H1 (cell line): ENCODE measurements around the gene FRMD4A. TPM values are rescaled to one million over a fixed set of nuclear protein-coding genes. Genes with fewer than 3 reads are reported as not detected.

Source experiments
- CTCF ChIA-PET: fragments of 300-600 bp; sonication (Branson Sonifier 250); formaldehyde crosslinking; loops from one replicate; lab custom pipeline; 2021; ENCODE audit not compliant: partially characterized antibody; lab: Charles Lee
- POLR2A ChIA-PET: fragments of 300-600 bp; sonication (Branson Sonifier 250); formaldehyde crosslinking; loops from one replicate; lab custom pipeline; 2021; ENCODE audit warnings: inconsistent platforms; ENCODE audit not compliant: partially characterized antibody; lab: Charles Lee
- DNase-seq, 2 experiments: peaks; one replicate each; pipeline versions ENCODE4 v3.0.0 to v3.0.0-alpha.2; 2010 to 2022; ENCODE audit warnings: low spot score in 2 of 2, low read depth in 1 of 2, mixed read lengths in 1 of 2
- FAIRE-seq: peaks from 2 replicates; lab custom pipeline; 2011; peaks lifted over from hg19 to GRCh38; lab: Jason Lieb, UNC
- H2AFZ ChIP-seq: 2 replicates; pipeline ENCODE4 v1.8.1; 2012; ENCODE audit warnings: low read length, inconsistent platforms
- H2AK5ac ChIP-seq: 2 replicates; pipeline ENCODE4 v1.6.1; 2013; ENCODE audit warnings: low read depth, low read length
- H2BK120ac ChIP-seq: replicated peaks from 2 replicates; pipeline ENCODE3; 2013; ENCODE audit warnings: low read depth, low read length, inconsistent platforms
- H2BK12ac ChIP-seq: 2 replicates; pipeline ENCODE4 v1.6.1; 2013; ENCODE audit warnings: low read depth, low read length
- H2BK15ac ChIP-seq: 2 replicates; pipeline ENCODE4 v1.6.1; 2013; ENCODE audit warnings: low read length
- H2BK20ac ChIP-seq: 2 replicates; pipeline ENCODE4 v1.6.1; 2013; ENCODE audit warnings: low read length
- H2BK5ac ChIP-seq: 2 replicates; pipeline ENCODE4 v1.6.1; 2013; ENCODE audit warnings: low read depth, low read length
- H3K14ac ChIP-seq: 2 replicates; pipeline ENCODE4 v1.6.1; 2013; ENCODE audit warnings: inconsistent platforms; ENCODE audit not compliant: insufficient read length
- H3K18ac ChIP-seq: 2 replicates; pipeline ENCODE4 v1.6.1; 2013; ENCODE audit warnings: low read length; ENCODE audit errors: extremely low read depth
- H3K23ac ChIP-seq: 2 replicates; pipeline ENCODE4 v1.6.1; 2013; ENCODE audit warnings: inconsistent platforms; ENCODE audit not compliant: insufficient read length
- H3K23me2 ChIP-seq: 2 replicates; pipeline ENCODE4 v1.6.1; 2013; ENCODE audit warnings: low read depth, low read length
- H3K27ac ChIP-seq: 2 replicates; pipeline ENCODE4 v1.6.1; 2011; ENCODE audit warnings: low read depth, low read length, inconsistent platforms
- H3K27me3 ChIP-seq, 4 experiments: replicated peaks in 1 of 4; 1 replicate in 1 of 4; 2 replicates in 3 of 4; pipeline versions ENCODE4 v1.6.1 to v1.8.1; 2011 to 2013; ENCODE audit warnings: low read length in 3 of 4, mild to moderate bottlenecking in 3 of 4, inconsistent platforms in 2 of 4, mixed read lengths in 2 of 4, moderate library complexity in 1 of 4; ENCODE audit not compliant: control insufficient read depth in 3 of 4, insufficient read depth in 3 of 4; ENCODE audit errors: extremely low read depth in 1 of 4
- H3K36me3 ChIP-seq, 4 experiments: 2 replicates each; pipeline versions ENCODE4 v1.6.1 to v1.8.1; 2011 to 2013; ENCODE audit warnings: mild to moderate bottlenecking in 4 of 4, low read length in 3 of 4, moderate library complexity in 2 of 4, control low read depth in 1 of 4, inconsistent platforms in 1 of 4; ENCODE audit not compliant: insufficient read depth in 4 of 4, control insufficient read depth in 2 of 4
- H3K4ac ChIP-seq: replicated peaks from 2 replicates; pipeline ENCODE3; 2013; ENCODE audit warnings: low read length, low read depth, mixed read lengths, inconsistent platforms; ENCODE audit not compliant: insufficient read length
- H3K4me1 ChIP-seq, 4 experiments: replicated peaks in 1 of 4; 1 replicate in 1 of 4; 2 replicates in 3 of 4; pipeline versions ENCODE4 v1.6.1 to v1.8.1; 2011 to 2013; ENCODE audit warnings: low read length in 3 of 4, inconsistent platforms in 2 of 4, mixed read lengths in 1 of 4; ENCODE audit not compliant: insufficient read depth in 4 of 4, control insufficient read depth in 3 of 4
- H3K4me2 ChIP-seq, 2 experiments: 2 replicates each; pipeline versions ENCODE4 v1.6.1 to v1.8.1; 2011 to 2013; ENCODE audit warnings: low read depth in 2 of 2, low read length in 2 of 2, control low read depth in 1 of 2, inconsistent platforms in 1 of 2, mild to moderate bottlenecking in 1 of 2; ENCODE audit not compliant: insufficient read depth in 1 of 2
- H3K4me3 ChIP-seq, 4 experiments: fragments of 200-600, 300-600 bp in 1 of 4; sonication (generic), shearing (Covaris generic), sonication (Bioruptor Twin) in 1 of 4; 2 replicates each; pipeline versions ENCODE4 v1.5.1 to v1.8.1; 2011 to 2016; ENCODE audit warnings: low read length in 4 of 4, low read depth in 3 of 4, control low read depth in 2 of 4, inconsistent platforms in 2 of 4, mild to moderate bottlenecking in 2 of 4, mixed read lengths in 1 of 4, moderate library complexity in 1 of 4; ENCODE audit not compliant: insufficient read depth in 2 of 4; ENCODE audit errors: extremely low read depth in 1 of 4
- H3K56ac ChIP-seq: replicated peaks from 2 replicates; pipeline ENCODE3; 2013; ENCODE audit warnings: low read depth, mild to moderate bottlenecking, mixed read lengths, low read length, inconsistent platforms; ENCODE audit not compliant: insufficient read length
- H3K79me1 ChIP-seq: 2 replicates; pipeline ENCODE4 v1.6.1; 2013; ENCODE audit warnings: low read depth, low read length, control low read depth
- H3K79me2 ChIP-seq, 2 experiments: 2 replicates each; pipeline versions ENCODE4 v1.6.1 to v1.8.1; 2012 to 2013; ENCODE audit warnings: low read length in 2 of 2, mild to moderate bottlenecking in 2 of 2, inconsistent platforms in 1 of 2; ENCODE audit not compliant: insufficient read depth in 2 of 2, control insufficient read depth in 1 of 2
- H3K9ac ChIP-seq, 4 experiments: replicated peaks in 1 of 4; 1 replicate in 1 of 4; 2 replicates in 3 of 4; pipeline versions ENCODE4 v1.6.1 to v1.8.1; 2011 to 2013; ENCODE audit warnings: low read depth in 3 of 4, low read length in 3 of 4, control low read depth in 2 of 4, mild to moderate bottlenecking in 2 of 4, moderate library complexity in 2 of 4, inconsistent platforms in 1 of 4; ENCODE audit errors: extremely low read depth in 1 of 4
- H3K9me3 ChIP-seq, 2 experiments: 2 replicates each; pipeline versions ENCODE4 v1.6.1 to v1.8.1; 2012 to 2013; ENCODE audit warnings: mild to moderate bottlenecking in 2 of 2, moderate library complexity in 2 of 2, control low read depth in 1 of 2, inconsistent platforms in 1 of 2, low read depth in 1 of 2, low read length in 1 of 2, mixed read lengths in 1 of 2; ENCODE audit not compliant: insufficient read depth in 2 of 2
- H4K20me1 ChIP-seq, 2 experiments: replicated peaks in 1 of 2; 2 replicates each; pipeline versions ENCODE3 to v1.8.1; 2011 to 2013; ENCODE audit warnings: inconsistent platforms in 2 of 2, low read length in 2 of 2, mild to moderate bottlenecking in 1 of 2; ENCODE audit not compliant: insufficient read depth in 2 of 2, control insufficient read depth in 1 of 2
- H4K5ac ChIP-seq: 2 replicates; pipeline ENCODE4 v1.6.1; 2013; ENCODE audit warnings: low read length, low read depth, mixed read lengths, inconsistent platforms; ENCODE audit not compliant: insufficient read length
- H4K8ac ChIP-seq: 2 replicates; pipeline ENCODE4 v1.8.0; 2013; ENCODE audit warnings: mild to moderate bottlenecking, moderate library complexity, low read length, inconsistent platforms; ENCODE audit not compliant: insufficient read depth; ENCODE audit errors: extremely low read depth
- H4K91ac ChIP-seq: replicated peaks from 2 replicates; pipeline ENCODE3; 2013; ENCODE audit warnings: low read length, mixed read lengths, inconsistent platforms; ENCODE audit not compliant: insufficient read length
- CHD1 ChIP-seq: IDR thresholded peaks from 2 replicates; pipeline ENCODE4 v1.6.1; 2012; ENCODE audit warnings: low read depth, low read length, improper control_type of control experiment
- CTBP2 ChIP-seq: IDR thresholded peaks from 2 replicates; pipeline ENCODE4 v1.7.0; 2011; ENCODE audit warnings: borderline replicate concordance, mild to moderate bottlenecking, moderate library complexity, mixed read lengths, low read length; ENCODE audit not compliant: insufficient read depth, insufficient read length
- CTCF ChIP-seq, 3 experiments: IDR thresholded peaks; 1 replicate in 2 of 3; 2 replicates in 1 of 3; pipeline versions ENCODE4 v1.5.1 to v1.6.1; 2011; ENCODE audit warnings: low read length in 3 of 3, mild to moderate bottlenecking in 3 of 3, inconsistent platforms in 2 of 3, low read depth in 1 of 3, moderate library complexity in 1 of 3; ENCODE audit not compliant: insufficient read depth in 1 of 3; ENCODE audit errors: control extremely low read depth in 1 of 3
- JUND ChIP-seq: IDR thresholded peaks from 2 replicates; pipeline ENCODE4 v1.6.1; 2011; ENCODE audit warnings: mild to moderate bottlenecking, improper control_type of control experiment, low read length
- KDM1A ChIP-seq: fragments of 200-600, 300-600 bp; sonication (generic); IDR thresholded peaks from 2 replicates; pipeline ENCODE4 v1.7.1; 2016; ENCODE audit warnings: mild to moderate bottlenecking, low read length, borderline replicate concordance
- NANOG ChIP-seq: IDR thresholded peaks from 2 replicates; pipeline ENCODE4 v1.6.1; 2011; ENCODE audit warnings: low read length, low read depth, mild to moderate bottlenecking, inconsistent platforms; ENCODE audit not compliant: insufficient read depth, poor library complexity, severe bottlenecking
- PHF8 ChIP-seq: fragments of 200-600 bp; sonication (generic); conservative IDR thresholded peaks from 2 replicates; pipeline ENCODE4 v1.7.1; 2012; ENCODE audit warnings: low read depth, mild to moderate bottlenecking, inconsistent platforms, low read length, moderate library complexity
- POLR2A ChIP-seq, 2 experiments: IDR thresholded peaks; 1 replicate in 1 of 2; 2 replicates in 1 of 2; pipeline ENCODE4 v1.6.1; 2011; ENCODE audit warnings: low read depth in 2 of 2, low read length in 2 of 2, mild to moderate bottlenecking in 2 of 2; ENCODE audit errors: control extremely low read depth in 1 of 2
- SIX5 ChIP-seq: IDR thresholded peaks from 2 replicates; pipeline ENCODE4 v1.6.1; 2011; ENCODE audit warnings: mild to moderate bottlenecking, low read depth, low read length
- TAF1 ChIP-seq: IDR thresholded peaks from 2 replicates; pipeline ENCODE4 v1.6.1; 2011; ENCODE audit warnings: mild to moderate bottlenecking, low read depth, low read length
- TEAD4 ChIP-seq: IDR thresholded peaks from 2 replicates; pipeline ENCODE4 v1.6.1; 2012; ENCODE audit warnings: low read depth, low read length, inconsistent platforms, mixed read lengths
- ZNF274 ChIP-seq: IDR thresholded peaks from 2 replicates; pipeline ENCODE4 v1.7.0; 2012; ENCODE audit warnings: low read length, borderline replicate concordance; ENCODE audit errors: extremely low read depth
- WGBS, 2 experiments: shearing (Covaris generic) in 1 of 2; methylation state at CpG; one replicate each; pipeline versions ENCODE4 v1.1.6 to v1.1.7; 2013 to 2015; ENCODE audit warnings: low lambda C conversion rate in 2 of 2, mixed read lengths in 2 of 2, inconsistent platforms in 1 of 2, low coverage in 1 of 2, missing lambda C conversion rate in 1 of 2; ENCODE audit not compliant: insufficient replicate concordance in 2 of 2, insufficient coverage in 1 of 2, insufficient read length in 1 of 2; ENCODE audit errors: extremely low coverage in 1 of 2, missing lambda C conversion rate in 1 of 2; 5-methylcytosine and 5-hydroxymethylcytosine counted together
- polyA plus RNA-seq, 7 experiments: library from polyadenylated mRNA; depleted of rRNA in 3 of 7; stranded (reverse) in 5 of 7; unstranded in 2 of 7; fragments of >200 nt in 5 of 7; fragments of 200-250 nt in 2 of 7; gene quantifications; 1 replicate in 5 of 7; 2 replicates in 1 of 7; 4 replicates in 1 of 7; pipeline versions ENCODE4 v1.2.1 to v1.2.3, GENCODE V29; 2011 to 2013; ENCODE audit warnings: missing spikeins in 2 of 7, mixed read lengths in 2 of 7
- total RNA-seq: library from RNA; stranded (reverse); fragmentation: NEBNext Ultra II Directional; extraction: Animal tissue kit (Norgen Biotek cat#: 25700); gene quantifications from 2 replicates; pipeline ENCODE4 v1.2.1, GENCODE V29; 2021

FRMD4A gene
- total and polyA plus RNA-seq, 2 of the 8 experiments (the other 6 are each of a cell fraction or from before 2014, with no cell fraction given) = 38.6 to 39.6 TPM

GRCh38 chr10:13857451-13857850 is 473.3 kb downstream of the FRMD4A start:
- H2BK12ac ChIP-seq = no peak overlapping the region
- no peak overlapping the region for H4K5ac ChIP-seq
- peaks cover 0 to 19% of the 10 kb centered on the region in 2 experiments; a peak in 2 of 4 replicates for H3K79me2 ChIP-seq
- no peak overlapping the region for H2AK5ac ChIP-seq
- H3K23ac ChIP-seq = no peak overlapping the region
- ChIA-PET CTCF (interaction anchor here (0.6 kb wide), 1 partner anchor 422 kb away, joined by 5 read pairs; no protein-coding TSS in a partner anchor), POLR2A (no interaction called here)
- no peaks in the 10 kb centered on the region for H3K36me3 ChIP-seq
- H4K8ac ChIP-seq = no peak overlapping the region; the same call in 1 of the 2 replicates
- WGBS, 2 experiments = 91% methylated on average over 4 of the region's 4 CpGs; no CpG with 5 or more reads in 1 of the 2 experiments
- H3K14ac ChIP-seq = no peak overlapping the region
- no peak overlapping the region for H2BK120ac ChIP-seq
- no peaks in the 10 kb centered on the region; the same call in 1 of the 2 replicates for H3K23me2 ChIP-seq
- no peak overlapping the region for H2BK20ac ChIP-seq
- peaks cover 6% of the 10 kb centered on the region for H3K79me1 ChIP-seq
- no peak overlapping the region for H2BK15ac ChIP-seq
- H2BK5ac ChIP-seq = no peak overlapping the region
- H3K27ac ChIP-seq = no peak overlapping the region
- H3K4me2 ChIP-seq = no peak overlapping the region
- H3K4me3 ChIP-seq = no peak overlapping the region
- no peak overlapping the region for H3K4ac ChIP-seq
- H3K4me1 ChIP-seq = peaks cover 0 to 5% (median 0%) of the 10 kb centered on the region in 4 experiments; a peak in 1 of 7 replicates
- H3K9ac ChIP-seq = no peak overlapping the region
- H3K56ac ChIP-seq = no peak overlapping the region
- no peak for DNase-seq
- H3K9me3 ChIP-seq = no peaks in the 10 kb centered on the region
- H4K91ac ChIP-seq = no peak overlapping the region
- no peak overlapping the region for H2AFZ ChIP-seq
- peaks cover 0 to 1% (median 0%) of the 10 kb centered on the region in 4 experiments; a peak in 1 of 7 replicates for H3K27me3 ChIP-seq
- H3K18ac ChIP-seq = no peak overlapping the region
- no peaks in the 10 kb centered on the region for H4K20me1 ChIP-seq
- no peak for FAIRE-seq
- TF ChIP-seq JUND = no peak
- TF ChIP-seq PHF8 = no peak
- TF ChIP-seq TEAD4 = no peak
- no peak for TF ChIP-seq CTBP2
- no peak for TF ChIP-seq TAF1
- TF ChIP-seq CHD1 = no peak
- TF ChIP-seq SIX5 = no peak
- no peak for TF ChIP-seq POLR2A (IDR thresholded peaks at IDR 0.05; ENCODE audit: control extremely low read depth in 1 of 2, low read depth in 2 of 2, low read length in 2 of 2)
- no peak for TF ChIP-seq ZNF274
- TF ChIP-seq CTCF (IDR thresholded peaks at IDR 0.05; ENCODE audit: control extremely low read depth in 1 of 3, insufficient read depth in 1 of 3, low read depth in 1 of 3, low read length in 3 of 3) = no peak
- no peak for TF ChIP-seq NANOG
- TF ChIP-seq KDM1A = no peak
